Mucosa of gallbladder (tissue), 1 donor: ENCODE results near the gene MAP3K5. TPM values are rescaled to one million over a fixed set of nuclear protein-coding genes. Genes with fewer than 3 reads are reported as not detected.

Experiments used
- DNase-seq: peaks from one replicate; pipeline ENCODE4 v3.0.0-alpha.2; 2020; ENCODE audit warnings: low spot score
- total RNA-seq: library from RNA; stranded (reverse); gene quantifications from one replicate; pipeline ENCODE4 v1.2.1, GENCODE V29; 2021
- donor health status: DM: no; HTN: no; CAD: no.

Gene MAP3K5
- total RNA-seq, 1 donor from 2014 or later: 15.9 TPM

DNA sequence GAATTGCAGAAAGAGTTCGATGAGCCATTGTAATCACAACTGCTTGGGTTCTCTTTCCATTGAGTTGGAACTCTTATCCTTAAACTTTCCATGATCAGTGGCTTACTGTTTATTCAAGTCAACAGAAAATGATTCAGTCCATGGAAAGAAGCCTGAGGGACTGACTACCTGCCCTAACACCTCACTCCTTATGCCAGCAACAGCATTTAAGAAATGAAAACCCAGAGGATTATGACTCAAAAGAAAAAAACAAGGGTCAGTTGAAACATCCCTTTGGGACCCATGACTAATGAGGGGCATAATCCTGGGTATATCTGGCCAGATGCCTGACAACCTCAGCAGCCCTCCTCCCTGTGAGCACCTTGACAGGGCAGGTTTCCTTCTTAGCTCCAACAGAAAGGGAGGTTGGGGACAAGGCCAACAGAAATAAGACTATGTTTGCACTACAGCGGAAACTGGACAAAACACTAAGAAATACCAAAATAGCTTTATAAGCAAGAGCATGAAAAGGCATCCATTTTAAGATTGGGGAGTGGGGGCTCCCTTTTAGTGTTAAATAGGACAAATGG, 106.7 kb downstream of the MAP3K5 start:
- DNase-seq: no peak

DNA sequence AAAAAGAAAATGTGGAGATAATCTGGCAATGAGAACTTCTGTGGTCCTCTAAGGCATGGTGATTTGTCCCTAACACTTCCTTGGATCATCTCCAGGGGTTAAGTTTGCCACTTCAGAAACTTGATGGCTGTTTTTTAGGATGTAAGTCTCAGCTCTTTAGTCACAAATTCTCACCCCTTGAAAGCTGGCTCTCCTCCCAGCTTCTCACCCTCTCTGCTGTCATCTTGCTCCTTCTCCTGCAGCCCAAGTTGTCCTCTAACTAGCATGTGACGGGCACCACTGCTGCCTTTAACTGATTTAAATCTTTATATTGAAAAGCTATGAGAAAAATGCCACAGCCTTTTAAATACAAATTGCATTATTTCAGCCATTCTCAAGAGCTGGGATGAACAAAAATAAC, 107.8 kb downstream of the MAP3K5 start:
- no peak for DNase-seq

DNA sequence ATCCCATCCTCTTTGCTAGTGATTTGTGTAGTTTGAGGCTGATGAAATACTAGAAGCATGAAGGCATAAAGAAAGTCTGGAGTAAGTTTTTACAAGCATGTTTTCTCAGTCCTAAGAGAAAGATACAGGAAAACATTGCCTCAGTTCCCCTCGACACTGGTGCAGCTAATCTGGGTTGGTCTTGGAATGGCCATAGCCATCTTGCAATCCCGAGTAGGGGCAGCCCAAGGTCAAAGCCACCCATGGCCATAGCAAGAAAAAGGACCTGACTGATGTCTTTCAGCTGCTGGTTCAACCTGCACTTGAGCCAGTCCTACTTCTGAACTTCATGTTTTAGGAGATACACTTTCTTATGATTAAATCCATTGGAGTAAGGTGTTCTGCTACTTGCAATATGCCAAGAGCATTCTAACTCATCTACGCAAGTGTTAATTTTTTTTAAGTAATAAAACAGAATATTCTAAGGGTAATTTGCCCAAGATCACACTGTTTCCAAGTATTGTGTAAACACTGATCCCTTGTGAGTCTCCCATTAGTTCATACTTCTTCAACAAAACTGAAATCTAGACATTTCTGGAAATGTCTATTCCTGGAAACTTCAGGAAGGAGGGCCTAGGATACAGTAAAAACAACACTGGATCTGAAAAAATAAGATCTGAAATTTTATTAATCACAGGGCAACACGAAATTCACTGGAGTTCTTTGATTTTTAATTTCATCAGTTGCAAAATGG, 108.9 kb downstream of the MAP3K5 start:
- no peak for DNase-seq

DNA sequence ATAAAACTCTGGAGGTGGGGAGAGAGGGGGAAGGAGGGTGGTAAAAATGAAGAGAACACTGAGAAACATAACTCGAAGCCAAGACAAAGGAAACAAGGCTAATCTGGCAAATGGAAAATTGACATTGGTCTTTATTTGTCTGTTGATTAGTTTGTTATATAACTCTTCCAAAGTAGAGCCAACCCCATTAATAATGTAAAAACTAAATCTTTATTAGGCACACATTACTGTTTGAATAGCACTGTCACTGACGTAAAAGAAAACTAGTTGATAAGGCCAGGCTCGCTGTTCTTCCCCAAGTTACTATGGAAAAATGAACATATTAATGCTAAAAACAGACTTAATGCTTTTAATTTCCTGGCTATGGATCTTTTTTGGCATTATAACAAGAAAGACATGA, 110.0 kb downstream of the MAP3K5 start:
- DNase-seq: no peak

DNA sequence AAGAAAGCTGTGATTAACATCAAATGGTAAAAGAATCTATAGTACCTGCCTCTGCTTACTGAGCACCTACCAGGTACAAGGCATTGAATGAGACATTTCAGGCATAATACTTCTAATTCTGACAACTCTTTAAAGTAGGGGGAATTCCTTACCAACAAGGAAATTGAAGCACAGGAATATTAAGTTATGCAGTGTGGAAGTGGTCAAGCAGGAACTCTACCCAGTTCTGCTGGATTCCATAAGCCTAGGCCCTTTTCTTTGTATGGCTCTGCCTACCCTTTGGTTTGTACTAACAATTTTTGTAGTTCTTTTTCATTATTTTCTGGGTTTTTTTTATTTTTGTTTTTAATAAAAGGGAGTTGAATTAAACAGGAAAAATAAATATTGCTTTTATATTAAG, 114.5 kb downstream of the MAP3K5 start:
- DNase-seq: no peak

DNA sequence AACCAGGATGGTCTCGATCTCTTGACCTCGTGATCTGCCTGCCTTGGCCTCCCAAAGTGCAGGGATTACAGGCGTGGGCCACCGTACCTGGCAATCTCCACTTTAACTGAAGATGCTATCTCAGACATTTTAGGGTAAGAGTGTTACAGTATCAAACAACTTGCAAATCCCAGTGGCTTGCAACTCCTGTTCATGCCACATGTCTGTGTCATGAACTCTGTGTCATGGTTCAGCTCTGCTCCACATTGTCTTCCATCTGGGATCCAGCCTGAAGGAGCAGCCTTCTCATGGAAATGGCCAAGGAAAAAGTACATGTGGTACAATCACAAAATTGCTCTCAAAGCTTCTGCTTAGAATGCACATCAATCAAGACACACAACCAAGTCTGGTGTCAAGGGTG, 114.9 kb downstream of the MAP3K5 start:
- no peak for DNase-seq

DNA sequence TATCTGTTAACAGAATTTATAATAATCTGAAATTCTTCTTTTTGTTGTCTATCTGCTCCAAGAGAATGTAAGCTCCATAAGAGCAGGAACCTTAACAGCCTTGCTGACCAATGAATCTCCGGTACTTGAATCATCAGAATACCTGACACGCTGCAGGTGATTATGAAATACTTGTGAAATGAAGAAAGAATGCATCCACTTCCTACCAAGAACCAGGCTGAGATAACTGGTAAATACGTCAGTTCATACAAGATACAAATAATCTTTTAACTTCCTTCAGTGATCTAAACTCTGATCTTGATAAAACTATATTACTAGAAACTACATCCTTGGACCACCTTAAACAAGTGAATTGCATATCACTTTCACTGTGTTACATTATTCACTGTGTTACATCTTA, 116.2 kb downstream of the MAP3K5 start:
- DNase-seq: no peak

DNA sequence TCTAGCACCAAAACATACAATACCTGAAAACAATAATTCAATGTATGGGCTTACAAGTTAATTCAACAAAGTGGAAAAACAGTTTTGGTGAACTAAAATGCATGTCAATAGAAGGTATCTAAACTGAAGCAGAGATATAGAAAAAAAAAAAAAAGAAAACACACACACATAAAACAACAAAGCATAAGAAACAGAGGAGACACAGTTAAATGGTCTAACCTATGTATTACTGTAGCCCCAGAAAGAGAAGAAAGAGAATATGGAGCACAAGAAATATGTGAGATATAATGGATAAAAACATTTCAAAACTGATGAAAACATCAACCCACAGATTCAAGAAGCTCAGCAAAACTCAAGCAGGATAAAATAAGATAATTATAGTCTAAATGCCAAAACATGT, 118.7 kb downstream of the MAP3K5 start:
- DNase-seq: no peak

DNA sequence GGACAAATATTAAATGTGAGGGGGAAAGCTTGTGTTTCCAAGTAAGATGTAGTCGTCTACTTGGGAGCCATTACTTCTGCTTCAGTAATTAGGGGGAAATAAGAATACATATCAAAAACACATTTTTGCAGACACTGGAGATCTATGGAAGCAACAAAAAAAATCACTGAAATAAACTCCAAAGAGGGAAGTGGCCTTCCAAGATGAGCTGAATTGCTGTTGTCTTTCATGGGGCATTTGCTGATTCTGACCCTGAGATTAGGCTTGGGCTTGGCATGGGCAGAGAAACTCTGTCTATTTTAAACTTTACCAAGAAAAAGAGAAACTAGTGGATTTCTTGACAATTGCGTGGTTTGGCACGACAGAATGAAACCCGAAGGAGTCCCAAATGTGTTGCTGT, 120.1 kb downstream of the MAP3K5 start:
- DNase-seq: no peak

DNA sequence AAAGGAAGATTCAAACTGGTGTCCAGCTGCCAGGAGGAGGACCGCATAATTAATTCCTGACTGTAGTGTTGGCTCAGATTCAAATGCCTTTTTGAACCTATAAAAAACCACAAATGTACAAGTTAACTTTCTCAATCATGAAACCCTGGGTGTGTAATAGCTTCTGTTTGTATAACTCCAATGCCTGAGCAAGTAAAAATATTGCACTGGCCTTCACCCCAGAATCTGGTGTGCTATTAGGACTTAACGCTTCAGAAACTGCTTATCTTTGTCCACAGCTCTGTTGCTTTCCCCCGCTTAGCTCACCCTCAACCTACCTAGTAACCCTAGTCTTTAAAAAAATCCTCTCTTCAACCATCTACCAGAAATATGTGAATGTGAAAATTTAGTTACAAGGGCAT, 123.0 kb downstream of the MAP3K5 start:
- DNase-seq: no peak

DNA sequence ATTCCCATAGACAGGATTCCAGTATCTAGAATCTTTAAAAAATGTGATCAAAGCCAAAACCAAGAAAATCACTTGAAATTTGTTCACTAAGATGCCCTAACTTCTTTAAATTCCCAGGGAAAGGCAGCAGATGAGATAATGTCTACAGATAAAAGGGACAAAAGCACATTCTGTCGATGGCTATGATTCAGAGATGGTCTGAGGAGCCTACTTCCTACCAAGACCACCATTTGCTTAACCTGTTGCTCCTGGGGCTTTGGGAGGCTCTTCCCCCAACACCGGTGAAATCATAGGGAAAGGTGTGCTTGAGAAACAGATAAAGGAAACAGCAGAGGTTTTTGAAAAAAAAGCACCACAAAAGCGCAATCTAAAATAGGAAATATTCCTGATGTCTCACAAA, 123.7 kb downstream of the MAP3K5 start:
- DNase-seq: no peak

DNA sequence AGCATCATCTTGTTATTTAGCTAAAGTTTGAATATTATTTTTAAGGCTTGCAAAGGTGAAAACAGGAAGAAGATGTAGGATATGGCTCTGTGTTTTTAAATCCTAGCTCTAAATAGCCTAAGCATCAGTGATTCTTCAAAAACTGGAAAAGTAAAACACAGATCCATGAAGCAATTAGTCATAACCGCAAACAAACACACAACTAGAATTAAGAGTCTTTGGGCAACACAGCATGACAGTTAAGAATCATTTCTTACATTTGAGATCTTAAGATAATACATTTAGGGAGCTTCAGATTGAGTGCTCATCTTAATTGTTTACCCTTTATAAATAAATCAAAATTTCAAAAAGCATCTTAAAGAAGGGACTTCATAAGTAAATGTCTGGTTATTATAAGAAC, 126.2 kb downstream of the MAP3K5 start:
- no peak for DNase-seq

DNA sequence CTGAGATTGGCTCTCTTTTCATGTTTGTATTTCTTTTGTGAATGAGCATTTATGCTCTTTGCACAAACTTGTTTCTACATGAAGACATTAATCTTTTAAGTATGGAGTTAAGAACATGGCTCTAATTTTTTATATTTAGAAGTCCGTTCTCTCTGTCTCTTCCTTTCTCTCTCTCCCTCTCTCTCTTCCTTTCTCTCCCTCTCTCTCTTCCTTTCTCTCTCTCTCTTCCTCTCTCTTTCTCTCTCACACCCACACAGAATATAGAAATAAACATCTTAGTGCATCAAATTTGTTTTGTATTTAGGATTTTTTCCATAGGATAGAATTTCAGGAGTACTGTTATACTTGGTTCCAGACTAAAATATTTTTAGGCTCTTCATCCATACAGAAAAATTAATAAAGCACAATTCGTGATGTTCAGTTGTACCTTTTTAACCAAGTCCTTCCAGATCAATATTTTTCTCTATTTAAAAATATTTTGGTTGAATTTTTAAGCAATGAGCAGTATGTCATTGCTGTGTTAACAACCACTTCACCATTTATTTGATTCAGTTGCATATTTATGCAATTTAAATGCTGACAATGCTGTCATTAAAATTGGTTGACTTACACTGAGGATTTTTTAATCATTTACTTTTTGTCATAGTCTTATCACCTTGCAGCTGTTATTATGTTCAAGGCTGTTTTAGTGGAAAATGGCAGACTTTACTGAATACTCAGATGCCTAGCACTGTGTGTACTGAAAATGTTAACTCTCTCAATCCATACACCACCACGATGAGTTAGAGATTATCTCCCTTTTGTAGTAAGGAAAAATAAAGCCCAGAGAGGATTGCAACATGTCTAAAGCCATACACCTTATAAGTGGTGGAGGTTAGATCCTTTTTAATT, 129.7 kb downstream of the MAP3K5 start:
- DNase-seq: no peak

DNA sequence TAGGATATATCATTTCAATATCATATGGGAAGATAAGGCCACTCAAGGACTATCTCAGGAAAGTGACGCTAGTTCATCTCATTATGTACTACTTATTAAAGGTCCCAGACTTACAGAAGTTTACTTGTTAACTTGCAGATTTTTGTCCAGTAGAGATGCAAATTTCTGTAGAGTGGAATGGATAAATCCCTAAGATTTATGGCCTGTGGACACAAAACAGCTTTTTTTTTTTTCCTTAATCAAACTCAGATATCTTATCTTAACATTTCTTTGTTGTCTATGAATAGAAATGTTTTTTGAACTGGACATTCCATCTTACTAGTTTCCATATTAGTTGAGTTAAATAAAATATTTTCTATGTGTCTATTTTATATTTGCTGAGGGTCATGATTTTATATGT, 131.6 kb downstream of the MAP3K5 start:
- DNase-seq: no peak

DNA sequence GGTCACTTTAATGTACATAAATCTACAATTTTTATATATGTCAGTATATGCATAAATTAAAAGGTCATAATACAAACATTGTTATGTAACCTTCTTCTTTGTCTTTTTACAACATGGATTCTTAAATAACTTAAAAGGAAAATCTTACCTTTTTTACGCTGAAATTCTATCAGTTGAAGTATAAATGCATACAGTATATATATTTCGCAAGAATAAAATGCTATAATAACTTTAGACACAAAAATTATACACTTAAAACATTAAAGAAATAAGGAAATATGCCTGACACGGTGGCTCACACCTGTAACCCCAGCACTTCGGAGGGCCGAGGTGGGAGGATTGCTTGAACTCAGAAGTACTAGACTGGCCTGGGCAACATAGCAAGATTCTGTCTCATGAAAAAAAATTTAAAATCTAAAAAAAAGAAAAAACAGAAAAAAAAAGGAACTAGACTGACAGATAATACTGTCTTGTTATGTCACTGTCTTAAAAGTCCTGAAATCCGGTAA, 132.2 kb downstream of the MAP3K5 start:
- no peak for DNase-seq

DNA sequence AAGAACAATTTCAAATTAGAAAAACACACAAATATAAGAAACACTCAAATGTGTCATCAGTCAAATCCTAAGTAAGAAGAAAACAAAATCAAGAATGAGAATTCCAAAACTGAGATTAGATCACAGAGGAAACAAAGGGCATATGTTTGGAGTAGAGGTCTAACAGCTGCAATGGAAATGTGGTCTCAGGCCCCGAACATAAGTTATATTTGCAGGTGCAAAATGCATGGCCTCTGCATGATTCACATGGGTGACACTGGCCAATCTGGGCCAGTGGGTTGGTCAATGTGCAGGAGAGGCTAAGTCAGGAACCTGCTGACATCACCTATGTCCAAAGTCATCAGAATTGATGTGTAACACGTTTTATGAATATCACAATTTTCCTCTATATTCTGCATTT, 133.6 kb downstream of the MAP3K5 start:
- no peak for DNase-seq

DNA sequence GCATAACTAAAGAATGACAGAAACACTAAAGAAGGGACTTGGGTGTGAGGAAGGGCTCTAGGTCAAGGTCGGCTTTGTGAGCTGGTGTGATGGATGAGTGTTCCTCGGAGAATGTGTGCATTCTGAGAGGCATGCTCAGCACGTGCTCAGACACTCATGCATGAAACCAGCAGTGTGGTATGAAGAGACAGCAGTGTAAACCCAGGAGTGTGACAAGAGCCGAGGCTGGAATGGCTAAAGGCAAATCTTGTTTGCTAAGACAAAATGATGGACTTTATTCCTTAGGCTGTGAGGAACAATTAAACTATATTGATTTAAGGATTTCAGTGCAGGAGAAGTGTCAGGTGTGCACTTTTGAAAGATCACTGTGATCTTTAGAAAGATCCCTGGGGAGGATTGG, 134.6 kb downstream of the MAP3K5 start:
- DNase-seq: peak; percentile 61

DNA sequence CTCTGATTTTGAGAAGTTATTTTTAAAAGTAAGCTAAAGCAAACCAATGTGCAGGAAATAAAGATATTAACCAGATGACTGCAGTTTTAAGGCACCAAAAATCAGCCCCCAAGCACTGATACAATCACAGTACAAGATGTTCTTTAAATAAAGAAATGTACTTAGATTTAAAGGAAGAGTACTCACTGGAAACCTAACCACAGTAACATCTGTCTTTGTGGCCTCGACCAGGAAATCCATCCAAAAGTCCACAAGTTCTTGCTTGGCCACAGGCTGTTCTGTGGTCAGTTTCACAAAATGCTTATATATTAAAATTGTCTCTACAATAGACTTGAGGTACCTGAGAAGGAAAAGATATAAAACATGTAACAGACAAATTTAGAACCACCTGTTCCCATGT, 136.2 kb downstream of the MAP3K5 start:
- no peak for DNase-seq

DNA sequence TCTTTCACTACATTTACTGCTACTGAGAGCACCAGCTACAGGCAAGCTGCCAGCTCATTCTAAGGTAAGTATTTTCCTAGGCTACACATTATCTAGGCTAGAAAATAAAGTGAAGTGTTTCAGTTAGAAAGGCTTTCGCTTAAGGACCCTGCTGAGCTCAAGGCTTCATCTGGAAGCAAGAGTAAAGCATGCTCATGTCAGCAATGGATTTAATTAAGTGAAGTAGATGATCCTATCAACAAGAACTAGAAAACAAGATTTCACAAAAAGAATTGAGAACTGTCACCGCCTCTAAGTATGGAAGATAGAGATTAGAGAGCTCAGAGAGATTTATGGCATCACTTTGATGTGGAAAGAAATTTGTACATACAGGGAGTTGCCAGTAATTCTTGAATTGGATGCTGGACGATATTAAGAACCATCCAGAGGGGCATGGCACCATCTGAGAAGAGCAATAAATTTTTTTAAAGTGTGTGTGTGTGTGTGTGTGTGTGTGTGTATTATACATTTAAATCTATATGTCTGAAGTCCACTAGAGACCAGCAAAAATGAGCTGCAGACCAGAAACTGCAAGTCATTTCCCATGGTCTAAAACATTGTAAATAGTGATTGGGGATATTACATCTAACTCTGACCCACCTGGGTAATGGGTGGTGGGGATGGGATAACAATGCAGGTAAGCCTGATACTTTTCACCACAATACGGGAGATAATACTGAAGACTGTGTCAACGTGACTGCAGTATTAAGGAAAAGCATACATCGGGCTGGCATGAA, 136.8 kb downstream of the MAP3K5 start:
- DNase-seq: no peak

DNA sequence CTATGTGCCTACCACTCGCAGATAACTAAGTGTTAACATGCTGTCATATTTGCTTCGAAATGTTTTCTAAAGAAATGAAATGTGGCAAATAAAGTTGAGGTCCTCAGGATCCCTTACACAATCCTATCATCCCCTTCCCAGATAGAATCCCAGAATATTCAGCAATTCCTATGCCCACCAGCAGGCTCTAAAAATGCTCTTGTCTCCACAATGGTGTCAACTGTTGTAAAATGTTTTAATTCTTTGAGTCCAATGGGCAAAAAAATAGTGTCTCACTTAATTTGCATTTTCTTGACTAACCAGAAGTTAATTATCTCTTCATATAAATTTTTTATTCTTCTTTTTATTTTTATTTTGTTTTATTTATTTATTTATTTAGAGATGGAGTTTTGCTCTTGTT, 138.2 kb downstream of the MAP3K5 start:
- no peak for DNase-seq

DNA sequence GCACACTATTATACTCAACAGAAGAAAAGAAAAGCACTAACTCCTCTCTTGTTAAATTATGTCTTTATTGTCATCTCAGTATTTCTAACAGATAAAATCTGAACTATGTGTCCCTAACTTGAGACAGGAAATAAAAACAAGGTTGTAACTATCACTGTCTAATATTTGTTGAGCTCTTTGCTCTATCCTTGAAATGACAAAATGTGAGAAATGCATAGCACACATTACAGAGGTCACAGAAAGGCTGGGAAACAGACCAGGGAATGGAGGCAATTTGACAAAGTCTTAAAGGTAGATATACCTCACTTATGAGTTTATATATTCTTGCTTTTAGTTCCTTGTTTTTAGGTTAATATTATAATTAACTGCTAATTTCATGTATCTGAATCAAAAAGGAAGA, 139.6 kb downstream of the MAP3K5 start:
- DNase-seq: no peak

DNA sequence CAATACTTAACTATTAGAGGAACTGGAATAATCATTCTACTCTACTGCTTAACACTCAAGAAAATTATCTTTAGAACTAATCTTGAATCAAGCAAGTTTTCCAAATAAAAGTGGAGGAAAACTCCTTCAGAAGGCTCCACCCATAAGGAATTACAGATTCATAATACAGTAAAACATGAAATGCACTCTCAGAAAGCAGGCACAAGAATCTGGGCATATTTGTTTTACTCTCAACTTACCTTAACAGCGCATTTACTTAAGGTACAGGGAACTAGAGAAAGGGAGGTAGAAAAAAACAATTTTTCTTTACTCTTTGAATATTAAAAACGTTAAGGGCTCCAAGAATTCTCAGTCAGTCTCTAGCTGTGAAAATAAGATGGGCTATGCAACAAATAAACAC, 140.3 kb downstream of the MAP3K5 start:
- no peak for DNase-seq
